Naive thymus-derived CD4-positive, alpha-beta T cell (primary cell): ENCODE data around the gene PNMA1. TPM values are rescaled to one million over a fixed set of nuclear protein-coding genes. Genes with fewer than 3 reads are reported as not detected.

ENCODE experiments used
- ATAC-seq: fragments of 150-1000 bp; cut with Tn5 transposase; 2 replicates; pipeline ENCODE4 v1.10.0; 2021; ENCODE audit warnings: mild to moderate bottlenecking, moderate library complexity
- CTCF ChIA-PET: fragments of 350-600 bp; sonication (Branson Sonifier 250); formaldehyde crosslinking; loops from one replicate; lab custom pipeline; 2021; ENCODE audit warnings: antibody characterized with exemption; lab: Charles Lee
- POLR2A ChIA-PET: fragments of 350-600 bp; sonication (Branson Sonifier 250); formaldehyde crosslinking; loops from one replicate; lab custom pipeline; 2021; ENCODE audit warnings: antibody characterized with exemption, inconsistent platforms; lab: Charles Lee
- DNase-seq, 9 donors: peaks; one replicate each; pipeline versions ENCODE4 v3.0.0 to v3.0.0-alpha.2; 2020 to 2022; ENCODE audit warnings: mixed read lengths in 1 of 9
- H3K27ac ChIP-seq: one replicate; pipeline ENCODE4 v1.7.0; 2013; ENCODE audit warnings: mild to moderate bottlenecking, low read depth, low read length, moderate library complexity
- H3K27me3 ChIP-seq, 2 donors: one replicate each; pipeline ENCODE4 v1.7.0; 2013; ENCODE audit warnings: low read length in 2 of 2, mild to moderate bottlenecking in 2 of 2, moderate library complexity in 2 of 2; ENCODE audit not compliant: control insufficient read depth in 2 of 2, insufficient read depth in 2 of 2
- H3K36me3 ChIP-seq, 3 experiments: 1 replicate in 2 of 3; 2 replicates in 1 of 3; pipeline ENCODE4 v1.7.0; 2013; ENCODE audit warnings: low read length in 3 of 3, mild to moderate bottlenecking in 3 of 3, moderate library complexity in 1 of 3; ENCODE audit not compliant: insufficient read depth in 3 of 3, control insufficient read depth in 2 of 3
- H3K4me1 ChIP-seq, 2 donors: one replicate each; pipeline ENCODE4 v1.7.0; 2013; ENCODE audit warnings: low read length in 2 of 2, mild to moderate bottlenecking in 2 of 2, moderate library complexity in 1 of 2; ENCODE audit not compliant: control insufficient read depth in 2 of 2, insufficient read depth in 2 of 2
- H3K4me3 ChIP-seq: 2 replicates; pipeline ENCODE4 v1.7.0; 2013; ENCODE audit warnings: mild to moderate bottlenecking, low read length
- H3K9me3 ChIP-seq, 3 experiments: 1 replicate in 2 of 3; 2 replicates in 1 of 3; pipeline ENCODE4 v1.7.0; 2013; ENCODE audit warnings: low read length in 3 of 3; ENCODE audit not compliant: control insufficient read depth in 2 of 3
- H3K27ac Mint-ChIP-seq, 9 donors: one replicate each; pipeline ENCODE4 v1.8.0; 2020 to 2022; ENCODE audit warnings: mixed read lengths in 9 of 9, mild to moderate bottlenecking in 8 of 9, moderate library complexity in 5 of 9, inconsistent platforms in 2 of 9
- H3K27me3 Mint-ChIP-seq, 5 donors: one replicate each; pipeline ENCODE4 v1.8.0; 2021 to 2022; ENCODE audit warnings: mixed read lengths in 5 of 5, mild to moderate bottlenecking in 1 of 5
- H3K36me3 Mint-ChIP-seq, 5 donors: one replicate each; pipeline ENCODE4 v1.8.0; 2020 to 2022; ENCODE audit warnings: mixed read lengths in 5 of 5, mild to moderate bottlenecking in 3 of 5, inconsistent platforms in 1 of 5
- H3K4me1 Mint-ChIP-seq, 7 donors: one replicate each; pipeline ENCODE4 v1.8.0; 2020 to 2022; ENCODE audit warnings: mixed read lengths in 7 of 7, mild to moderate bottlenecking in 3 of 7, inconsistent platforms in 1 of 7
- H3K4me3 Mint-ChIP-seq, 10 donors: one replicate each; pipeline ENCODE4 v1.8.0; 2020 to 2022; ENCODE audit warnings: mild to moderate bottlenecking in 10 of 10, mixed read lengths in 10 of 10, moderate library complexity in 6 of 10, inconsistent platforms in 2 of 10
- H3K9me3 Mint-ChIP-seq, 11 donors: one replicate each; pipeline ENCODE4 v1.8.0; 2020 to 2022; ENCODE audit warnings: mixed read lengths in 11 of 11, mild to moderate bottlenecking in 4 of 11, inconsistent platforms in 1 of 11, moderate library complexity in 1 of 11
- intact Hi-C, 2 donors: fragments of 100-400 bp; cut with micrococcal nuclease; formaldehyde crosslinking; loops; one replicate each; pipeline ENCODE4 v1.15.1; 2023
- polyA plus RNA-seq, 2 donors: library from polyadenylated mRNA; unstranded; fragments of 300-500 nt; fragmentation: Illumina TruSeq; gene quantifications; one replicate each; pipeline ENCODE4 v1.2.3, GENCODE V29; 2021
- total RNA-seq, 6 experiments: library from RNA in 5 of 6; stranded (reverse) in 5 of 6; gene quantifications; 1 replicate in 5 of 6; 2 replicates in 1 of 6; pipeline ENCODE4 v1.2.3 and lab custom pipeline; 2021 to 2026

Gene PNMA1, protein sequence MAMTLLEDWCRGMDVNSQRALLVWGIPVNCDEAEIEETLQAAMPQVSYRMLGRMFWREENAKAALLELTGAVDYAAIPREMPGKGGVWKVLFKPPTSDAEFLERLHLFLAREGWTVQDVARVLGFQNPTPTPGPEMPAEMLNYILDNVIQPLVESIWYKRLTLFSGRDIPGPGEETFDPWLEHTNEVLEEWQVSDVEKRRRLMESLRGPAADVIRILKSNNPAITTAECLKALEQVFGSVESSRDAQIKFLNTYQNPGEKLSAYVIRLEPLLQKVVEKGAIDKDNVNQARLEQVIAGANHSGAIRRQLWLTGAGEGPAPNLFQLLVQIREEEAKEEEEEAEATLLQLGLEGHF
- total RNA-seq (10 to 100 TPM; 21.6 to 40.4 (median 37.1) TPM), polyA plus RNA-seq (10 to 100 TPM; 43.5 to 44.0 TPM), total RNA-seq (lab: John Stamatoyannopoulos, UW) (59.1 reads per million, percentile 74 among the genes with 10 or more reads in this experiment)

- H3K36me3 Mint-ChIP-seq = peaks cover 0 to 19% (median 6%) of the 10 kb centered on the region in 5 donors
- Histone ChIP-seq H3K36me3 (peaks cover 0 to 30% (median 0%) of the 10 kb centered on the region in 3 experiments), H3K27me3 (no peaks in the 10 kb centered on the region), H3K27ac (peak within 1 kb of the TSS; percentile 83), H3K4me3 (peak within 1 kb of the TSS; percentile 92), H3K9me3 (no peaks in the 10 kb centered on the region), H3K4me1 (peaks cover 3 to 4% of the 10 kb centered on the region in 2 donors)
- DNase-seq (peak; percentile 76 to 90 (median 83)), ATAC-seq (peak; percentile 91)
- CTCF ChIA-PET = no interaction called here
- POLR2A ChIA-PET = interaction anchor here (0.9 to 4.7 kb wide), 6 partner anchors 27 to 137 kb away, joined by 3 to 22 read pairs (median 4); partner anchors contain the start of genes ACOT6 and PTGR2
- peak within 1 kb of the TSS; percentile 93 to 99 (median 96) for H3K27ac Mint-ChIP-seq
- H3K4me3 Mint-ChIP-seq = peak within 1 kb of the TSS; percentile 91 to 100 (median 97)
- H3K27me3 Mint-ChIP-seq = no peaks in the 10 kb centered on the region
- intact Hi-C loops = loop anchor here (1.0 to 10.0 kb wide), 15 partner anchors 45 to 659 kb away; partner anchors contain the start of genes RIOX1 (in 2 of the 2), ACOT2 (in 1 of the 2), ALDH6A1 (in 1 of the 2) and COQ6 (in 1 of the 2)
- H3K9me3 Mint-ChIP-seq = no peaks in the 10 kb centered on the region
- peaks cover 22 to 40% (median 26%) of the 10 kb centered on the region in 7 donors for H3K4me1 Mint-ChIP-seq
Observed at GRCh38 chr14:73713803-73714655, at the start of gene PNMA1. TSS of gene PNMA1 (minus strand) at chr14:73714384. CDS start at chr14:73713639, 745 bp downstream.

DNA sequence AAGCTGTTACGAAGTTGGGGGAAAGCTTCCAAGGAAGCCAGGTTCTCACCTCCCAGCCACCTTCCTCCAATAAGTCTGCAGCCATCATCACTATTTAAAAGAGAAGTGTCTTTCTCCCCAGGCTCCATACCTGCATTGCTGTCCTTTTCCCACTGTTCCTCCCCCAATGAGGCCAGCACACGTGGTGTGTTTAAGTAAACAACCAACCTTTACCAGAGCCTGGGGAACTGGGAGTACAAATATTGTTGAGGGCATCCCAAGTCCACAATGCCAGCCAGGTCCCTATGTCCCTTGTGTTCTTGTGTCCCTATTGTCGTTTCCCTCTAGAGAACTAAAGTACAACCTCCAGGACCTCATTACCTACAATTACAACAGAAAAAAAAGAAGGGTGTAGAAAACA, 49.2 kb upstream of the PNMA1 start:
- intact Hi-C loops = no loop called here
- H3K36me3 Mint-ChIP-seq = peaks cover 0 to 5% (median 0%) of the 10 kb centered on the region in 5 donors
- Histone ChIP-seq H3K36me3 (no peaks in the 10 kb centered on the region), H3K27me3 (no peaks in the 10 kb centered on the region), H3K9me3 (no peaks in the 10 kb centered on the region), H3K4me3 (no peak overlapping the region), H3K27ac (peak overlapping the region; percentile 86), H3K4me1 (peaks cover 40 to 42% of the 10 kb centered on the region in 2 donors)
- CTCF ChIA-PET = interaction anchor here (1.1 kb wide), 1 partner anchor 34 kb away, joined by 3 read pairs; no protein-coding TSS in a partner anchor
- H3K4me3 Mint-ChIP-seq = peak overlapping the region in 2 of 10 donors; percentile 10 to 89
- ATAC-seq (no peak), DNase-seq (no peak)
- H3K27me3 Mint-ChIP-seq = no peaks in the 10 kb centered on the region
- H3K4me1 Mint-ChIP-seq = peaks cover 45 to 69% (median 62%) of the 10 kb centered on the region in 7 donors
- POLR2A ChIA-PET = interaction anchor here (2.6 to 13.4 kb wide), 4 partner anchors 8 to 24 kb away, joined by 9 to 267 read pairs (median 137); no protein-coding TSS in a partner anchor
- H3K27ac Mint-ChIP-seq = peak overlapping the region; percentile 14 to 98 (median 78)
- peaks cover 0 to 1% (median 0%) of the 10 kb centered on the region in 11 donors for H3K9me3 Mint-ChIP-seq

- Mint-ChIP-seq H3K27ac (peak overlapping the region; percentile 95 to 98 (median 97)), H3K36me3 (peaks cover 0 to 11% (median 0%) of the 10 kb centered on the region in 5 donors), H3K9me3 (peaks cover 0 to 1% (median 0%) of the 10 kb centered on the region in 11 donors), H3K4me1 (peaks cover 53 to 79% (median 70%) of the 10 kb centered on the region in 7 donors), H3K27me3 (no peaks in the 10 kb centered on the region), H3K4me3 (peak overlapping the region in 7 of 10 donors; percentile 3 to 96 (median 77))
- ChIA-PET CTCF (interaction anchor here (0.6 to 1.1 kb wide), 4 partner anchors 8 to 33 kb away, joined by 3 to 7 read pairs (median 3); no protein-coding TSS in a partner anchor), POLR2A (interaction anchor here (0.6 to 13.4 kb wide), 7 partner anchors 9 to 107 kb away, joined by 3 to 267 read pairs (median 9); no protein-coding TSS in a partner anchor)
- no peak for ATAC-seq
- Histone ChIP-seq H3K4me3 (peak overlapping the region; percentile 29), H3K36me3 (no peaks in the 10 kb centered on the region), H3K9me3 (no peaks in the 10 kb centered on the region), H3K27me3 (no peaks in the 10 kb centered on the region), H3K27ac (peak overlapping the region; percentile 86), H3K4me1 (peaks cover 49 to 52% of the 10 kb centered on the region in 2 donors)
- intact Hi-C loops = no loop called here
- DNase-seq = peak in 1 of 9 donors; percentile 7
Observed at GRCh38 chr14:73762375-73762822, 48.2 kb upstream of the PNMA1 start.

DNA sequence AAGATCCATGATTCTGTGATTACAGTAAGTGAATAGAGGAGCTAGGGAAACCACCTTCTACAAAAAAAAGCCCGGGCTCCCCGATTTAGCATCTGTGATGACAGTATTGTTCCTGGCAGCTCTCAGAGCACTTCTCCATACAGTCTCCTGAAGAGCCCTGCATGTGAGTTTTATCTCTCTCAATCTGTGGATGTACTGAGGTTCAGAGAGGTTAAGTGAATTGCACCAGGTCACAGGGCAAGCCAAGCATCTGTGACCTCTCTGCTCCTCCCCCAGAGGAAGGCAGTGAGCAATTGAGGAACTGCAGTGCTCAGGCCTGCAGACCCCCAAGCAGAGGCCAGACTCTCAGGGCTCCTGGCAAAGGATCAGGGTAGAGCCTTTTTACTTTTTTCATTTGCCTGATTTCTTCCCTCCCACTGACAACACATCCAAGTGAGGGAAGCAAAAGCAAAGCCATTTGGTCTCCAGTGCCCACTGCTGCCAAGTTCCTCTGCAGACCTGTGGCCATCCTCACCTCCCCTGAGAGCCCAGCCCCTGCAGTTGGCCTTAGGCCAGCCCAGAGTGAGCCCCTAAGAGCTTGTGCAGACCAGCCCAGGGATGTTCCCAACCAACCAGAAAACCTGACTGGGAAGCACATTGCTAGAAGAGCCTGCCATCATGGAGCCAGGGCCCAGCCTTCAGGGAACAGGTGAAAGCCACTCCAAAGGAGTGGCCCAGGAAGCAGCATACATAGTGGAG, 47.6 kb upstream of the PNMA1 start:
- peaks cover 55 to 58% of the 10 kb centered on the region in 2 donors for H3K4me1 ChIP-seq
- H3K9me3 Mint-ChIP-seq = peaks cover 0 to 1% (median 0%) of the 10 kb centered on the region in 11 donors
- peak overlapping the region; percentile 29 for H3K4me3 ChIP-seq
- H3K27me3 ChIP-seq = no peaks in the 10 kb centered on the region
- H3K27ac ChIP-seq = peak overlapping the region; percentile 86
- no peaks in the 10 kb centered on the region for H3K36me3 ChIP-seq
- ChIA-PET POLR2A (interaction anchor here (0.5 to 13.4 kb wide), 7 partner anchors 9 to 51 kb away, joined by 3 to 267 read pairs (median 9); no protein-coding TSS in a partner anchor), CTCF (interaction anchor here (0.6 to 2.6 kb wide), 2 partner anchors 22 to 30 kb away, joined by 7 to 11 read pairs; no protein-coding TSS in a partner anchor)
- intact Hi-C loops = loop anchor here in 1 of 2 donors (2.0 kb wide), 1 partner anchor 125 kb away; the partner anchor contains the start of gene ZNF410
- ATAC-seq (no peak), DNase-seq (no peak)
- peaks cover 57 to 85% (median 76%) of the 10 kb centered on the region in 7 donors for H3K4me1 Mint-ChIP-seq
- no peaks in the 10 kb centered on the region for H3K9me3 ChIP-seq
- H3K36me3 Mint-ChIP-seq = peaks cover 0 to 15% (median 0%) of the 10 kb centered on the region in 5 donors
- H3K27ac Mint-ChIP-seq = peak overlapping the region; percentile 95 to 98 (median 97)
- H3K27me3 Mint-ChIP-seq = no peaks in the 10 kb centered on the region
- H3K4me3 Mint-ChIP-seq = peak overlapping the region in 9 of 10 donors; percentile 39 to 96 (median 89)
